PC-9 (cell line): ENCODE results near the gene ZNF516.

Source experiments
- CTCF ChIP-seq: fragments of 200-600 bp; sonication (generic); conservative IDR thresholded peaks from 2 replicates; pipeline ENCODE4 v1.6.1; 2017; ENCODE audit warnings: mixed run types, antibody characterized with exemption, mild to moderate bottlenecking, moderate library complexity
- EZH2 ChIP-seq: fragments of 200-600 bp; sonication (generic); IDR thresholded peaks from 2 replicates; pipeline ENCODE4 v1.8.0; 2017; ENCODE audit warnings: antibody characterized with exemption, low read depth

GRCh38 chr18:76391038-76391437, 104.0 kb downstream of the ZNF516 start:
- no peak for TF ChIP-seq EZH2
- no peak for TF ChIP-seq CTCF
